GM23338 (cell line): ENCODE results near the gene ATP8B4. TPM values are rescaled to one million over a fixed set of nuclear protein-coding genes. Genes with fewer than 3 reads are reported as not detected.

Source experiments
- ATAC-seq: fragments of 200-7000 bp; cut with Tn5 transposase; 3 replicates; pipeline ENCODE4 v1.9.1; 2020
- DNase-seq: peaks from one replicate; pipeline ENCODE4 v3.0.0-alpha.2; 2015; ENCODE audit warnings: low spot score
- H2AFZ ChIP-seq: fragments of 200-600 bp; sonication (generic); 2 replicates; pipeline ENCODE4 v1.8.0; 2016; ENCODE audit warnings: antibody characterized with exemption, mild to moderate bottlenecking, moderate library complexity
- H3F3A ChIP-seq: fragments of 200-600 bp; sonication (generic); replicated peaks from 2 replicates; pipeline ENCODE4 v1.8.0; 2017; ENCODE audit warnings: antibody characterized with exemption, mixed run types, low read depth
- H3K27ac ChIP-seq: fragments of 200-600 bp; sonication (generic); 2 replicates; pipeline ENCODE4 v1.6.1; 2016; ENCODE audit warnings: low read depth
- H3K27me3 ChIP-seq: fragments of 200-600 bp; sonication (generic); 2 replicates; pipeline ENCODE4 v1.8.0; 2016; ENCODE audit warnings: mild to moderate bottlenecking, mixed run types, moderate library complexity; ENCODE audit not compliant: insufficient read depth
- H3K36me3 ChIP-seq: fragments of 200-600 bp; sonication (generic); 2 replicates; pipeline ENCODE4 v1.8.0; 2016; ENCODE audit warnings: mild to moderate bottlenecking; ENCODE audit not compliant: insufficient read depth
- H3K4me1 ChIP-seq: fragments of 200-600 bp; sonication (generic); 2 replicates; pipeline ENCODE4 v1.8.0; 2016; ENCODE audit warnings: mild to moderate bottlenecking, moderate library complexity; ENCODE audit not compliant: insufficient read depth
- H3K4me2 ChIP-seq: fragments of 200-600 bp; sonication (generic); 2 replicates; pipeline ENCODE4 v1.7.1; 2017; ENCODE audit warnings: mixed run types
- H3K4me3 ChIP-seq: fragments of 200-600 bp; sonication (generic); 2 replicates; pipeline ENCODE4 v1.6.1; 2016; ENCODE audit warnings: mixed run types
- H3K79me2 ChIP-seq: fragments of 200-600 bp; sonication (generic); replicated peaks from 2 replicates; pipeline ENCODE4 v1.8.0; 2017; ENCODE audit warnings: mild to moderate bottlenecking; ENCODE audit not compliant: insufficient read depth
- H3K9me2 ChIP-seq: fragments of 200-600 bp; sonication (generic); 2 replicates; pipeline ENCODE4 v1.8.0; 2017; ENCODE audit not compliant: insufficient read depth
- H4K20me1 ChIP-seq: fragments of 200-600 bp; sonication (generic); replicated peaks from 2 replicates; pipeline ENCODE4 v1.8.0; 2017; ENCODE audit warnings: mild to moderate bottlenecking; ENCODE audit not compliant: insufficient read depth
- H3K27ac Mint-ChIP-seq: 2 replicates; pipeline ENCODE4 v1.8.0; 2020; ENCODE audit warnings: inconsistent platforms, mild to moderate bottlenecking, moderate library complexity, mixed read lengths
- H3K27me3 Mint-ChIP-seq: 3 replicates; pipeline ENCODE4 v1.8.0; 2022; ENCODE audit warnings: low read depth, mild to moderate bottlenecking, moderate library complexity, mixed read lengths, inconsistent platforms; ENCODE audit not compliant: insufficient read depth, poor library complexity
- H3K36me3 Mint-ChIP-seq: 3 replicates; pipeline ENCODE4 v1.8.0; 2021; ENCODE audit warnings: low read depth, mild to moderate bottlenecking, inconsistent platforms, moderate library complexity, mixed read lengths
- H3K4me1 Mint-ChIP-seq: 3 replicates; pipeline ENCODE4 v1.8.0; 2020; ENCODE audit warnings: mild to moderate bottlenecking, inconsistent platforms, mixed read lengths
- H3K4me3 Mint-ChIP-seq: 3 replicates; pipeline ENCODE4 v1.8.0; 2021; ENCODE audit warnings: moderate library complexity, mild to moderate bottlenecking, inconsistent platforms, mixed read lengths
- H3K9me3 Mint-ChIP-seq: 3 replicates; pipeline ENCODE4 v1.8.0; 2020; ENCODE audit warnings: moderate library complexity, mild to moderate bottlenecking, inconsistent platforms, mixed read lengths
- CREB1 ChIP-seq: fragments of 250-450 bp; sonication (Bioruptor Pico); IDR thresholded peaks from 2 replicates; pipeline ENCODE4 v1.5.0; 2020; ENCODE audit warnings: low read depth, mild to moderate bottlenecking, moderate library complexity
- EZH2 ChIP-seq: fragments of 200-600 bp; sonication (generic); IDR thresholded peaks from one replicate; pipeline ENCODE4 v1.8.0; 2017; ENCODE audit warnings: antibody characterized with exemption, mild to moderate bottlenecking, low read depth; ENCODE audit not compliant: unreplicated experiment
- EZH2phosphoT487 ChIP-seq: fragments of 200-600 bp; sonication (generic); IDR thresholded peaks from one replicate; pipeline ENCODE4 v1.8.1; 2018; ENCODE audit warnings: antibody characterized with exemption; ENCODE audit not compliant: unreplicated experiment
- JUNB ChIP-seq: IDR thresholded peaks from one replicate; pipeline ENCODE4 v1.6.1; 2016; ENCODE audit warnings: antibody characterized with exemption; ENCODE audit not compliant: unreplicated experiment
- NANOG ChIP-seq: IDR thresholded peaks from 2 replicates; pipeline ENCODE4 v1.6.1; 2016; ENCODE audit warnings: antibody characterized with exemption, borderline replicate concordance
- POLR2AphosphoS5 ChIP-seq: IDR thresholded peaks from 2 replicates; pipeline ENCODE4 v1.6.1; 2016; ENCODE audit warnings: antibody characterized with exemption, low read depth
- STAT1 ChIP-seq: IDR thresholded peaks from one replicate; pipeline ENCODE4 v1.6.1; 2016; ENCODE audit warnings: antibody characterized with exemption; ENCODE audit not compliant: unreplicated experiment
- ZNF114 ChIP-seq: fragments of 250-450 bp; sonication (Bioruptor Pico); IDR thresholded peaks from 2 replicates; pipeline ENCODE4 v1.5.0; 2020; ENCODE audit warnings: mild to moderate bottlenecking, moderate library complexity
- ZNF331 ChIP-seq: fragments of 250-450 bp; sonication (Bioruptor Pico); IDR thresholded peaks from 2 replicates; pipeline ENCODE4 v1.5.0; 2020; ENCODE audit warnings: low read depth, mild to moderate bottlenecking, moderate library complexity
- polyA plus RNA-seq: library from polyadenylated mRNA; unstranded; fragments of >200 nt; fragmentation: Nextera tagmentation; extraction: Ambion mirVana; gene quantifications from 2 replicates; pipeline ENCODE4 v1.2.1, GENCODE V29; 2016
- total RNA-seq: library from RNA; depleted of rRNA; stranded (reverse); fragments of >200 nt; shearing (Covaris generic); gene quantifications from 2 replicates; pipeline ENCODE4 v1.2.3, GENCODE V29; 2014
- TF ChIP-seq, protein P1 (sequence below): fragments of 250-450 bp; sonication (Bioruptor Pico); IDR thresholded peaks from 2 replicates; pipeline ENCODE4 v1.5.0; 2020; ENCODE audit warnings: mild to moderate bottlenecking, moderate library complexity
- TF ChIP-seq, protein P2 (sequence below), 2 experiments: fragments of 200-600 bp in 1 of 2; sonication (generic) in 1 of 2; conservative IDR thresholded peaks; 2 replicates each; pipeline versions ENCODE4 v1.5.1 to v1.6.1; 2016 to 2017; ENCODE audit warnings: antibody characterized with exemption in 2 of 2, low read depth in 2 of 2, mild to moderate bottlenecking in 2 of 2, moderate library complexity in 1 of 2

ATP8B4 gene
- total and polyA plus RNA-seq, 2 experiments from 2014 or later, result 0.24 TPM; not detected in 1

DNA sequence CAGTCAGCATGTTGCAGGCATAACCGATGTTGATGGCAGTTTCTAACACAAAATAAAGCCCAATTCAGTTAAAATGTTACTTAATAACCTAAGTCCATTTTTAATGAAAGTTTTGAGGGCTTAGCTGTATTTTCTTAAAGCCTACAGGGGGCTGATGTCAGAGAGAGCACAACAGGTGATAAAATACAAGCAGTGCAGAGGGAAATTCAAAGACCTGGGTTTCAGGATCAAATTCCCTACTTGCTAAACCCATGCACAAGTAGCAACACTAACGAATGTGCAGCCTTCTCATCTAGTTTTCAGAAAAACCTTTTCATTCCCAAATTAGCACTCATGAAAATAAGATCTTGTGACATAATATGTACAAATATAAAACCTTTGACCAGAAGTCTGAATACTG is 202.0 kb downstream of the ATP8B4 start (continued):
- TF ChIP-seq, protein P1, sequence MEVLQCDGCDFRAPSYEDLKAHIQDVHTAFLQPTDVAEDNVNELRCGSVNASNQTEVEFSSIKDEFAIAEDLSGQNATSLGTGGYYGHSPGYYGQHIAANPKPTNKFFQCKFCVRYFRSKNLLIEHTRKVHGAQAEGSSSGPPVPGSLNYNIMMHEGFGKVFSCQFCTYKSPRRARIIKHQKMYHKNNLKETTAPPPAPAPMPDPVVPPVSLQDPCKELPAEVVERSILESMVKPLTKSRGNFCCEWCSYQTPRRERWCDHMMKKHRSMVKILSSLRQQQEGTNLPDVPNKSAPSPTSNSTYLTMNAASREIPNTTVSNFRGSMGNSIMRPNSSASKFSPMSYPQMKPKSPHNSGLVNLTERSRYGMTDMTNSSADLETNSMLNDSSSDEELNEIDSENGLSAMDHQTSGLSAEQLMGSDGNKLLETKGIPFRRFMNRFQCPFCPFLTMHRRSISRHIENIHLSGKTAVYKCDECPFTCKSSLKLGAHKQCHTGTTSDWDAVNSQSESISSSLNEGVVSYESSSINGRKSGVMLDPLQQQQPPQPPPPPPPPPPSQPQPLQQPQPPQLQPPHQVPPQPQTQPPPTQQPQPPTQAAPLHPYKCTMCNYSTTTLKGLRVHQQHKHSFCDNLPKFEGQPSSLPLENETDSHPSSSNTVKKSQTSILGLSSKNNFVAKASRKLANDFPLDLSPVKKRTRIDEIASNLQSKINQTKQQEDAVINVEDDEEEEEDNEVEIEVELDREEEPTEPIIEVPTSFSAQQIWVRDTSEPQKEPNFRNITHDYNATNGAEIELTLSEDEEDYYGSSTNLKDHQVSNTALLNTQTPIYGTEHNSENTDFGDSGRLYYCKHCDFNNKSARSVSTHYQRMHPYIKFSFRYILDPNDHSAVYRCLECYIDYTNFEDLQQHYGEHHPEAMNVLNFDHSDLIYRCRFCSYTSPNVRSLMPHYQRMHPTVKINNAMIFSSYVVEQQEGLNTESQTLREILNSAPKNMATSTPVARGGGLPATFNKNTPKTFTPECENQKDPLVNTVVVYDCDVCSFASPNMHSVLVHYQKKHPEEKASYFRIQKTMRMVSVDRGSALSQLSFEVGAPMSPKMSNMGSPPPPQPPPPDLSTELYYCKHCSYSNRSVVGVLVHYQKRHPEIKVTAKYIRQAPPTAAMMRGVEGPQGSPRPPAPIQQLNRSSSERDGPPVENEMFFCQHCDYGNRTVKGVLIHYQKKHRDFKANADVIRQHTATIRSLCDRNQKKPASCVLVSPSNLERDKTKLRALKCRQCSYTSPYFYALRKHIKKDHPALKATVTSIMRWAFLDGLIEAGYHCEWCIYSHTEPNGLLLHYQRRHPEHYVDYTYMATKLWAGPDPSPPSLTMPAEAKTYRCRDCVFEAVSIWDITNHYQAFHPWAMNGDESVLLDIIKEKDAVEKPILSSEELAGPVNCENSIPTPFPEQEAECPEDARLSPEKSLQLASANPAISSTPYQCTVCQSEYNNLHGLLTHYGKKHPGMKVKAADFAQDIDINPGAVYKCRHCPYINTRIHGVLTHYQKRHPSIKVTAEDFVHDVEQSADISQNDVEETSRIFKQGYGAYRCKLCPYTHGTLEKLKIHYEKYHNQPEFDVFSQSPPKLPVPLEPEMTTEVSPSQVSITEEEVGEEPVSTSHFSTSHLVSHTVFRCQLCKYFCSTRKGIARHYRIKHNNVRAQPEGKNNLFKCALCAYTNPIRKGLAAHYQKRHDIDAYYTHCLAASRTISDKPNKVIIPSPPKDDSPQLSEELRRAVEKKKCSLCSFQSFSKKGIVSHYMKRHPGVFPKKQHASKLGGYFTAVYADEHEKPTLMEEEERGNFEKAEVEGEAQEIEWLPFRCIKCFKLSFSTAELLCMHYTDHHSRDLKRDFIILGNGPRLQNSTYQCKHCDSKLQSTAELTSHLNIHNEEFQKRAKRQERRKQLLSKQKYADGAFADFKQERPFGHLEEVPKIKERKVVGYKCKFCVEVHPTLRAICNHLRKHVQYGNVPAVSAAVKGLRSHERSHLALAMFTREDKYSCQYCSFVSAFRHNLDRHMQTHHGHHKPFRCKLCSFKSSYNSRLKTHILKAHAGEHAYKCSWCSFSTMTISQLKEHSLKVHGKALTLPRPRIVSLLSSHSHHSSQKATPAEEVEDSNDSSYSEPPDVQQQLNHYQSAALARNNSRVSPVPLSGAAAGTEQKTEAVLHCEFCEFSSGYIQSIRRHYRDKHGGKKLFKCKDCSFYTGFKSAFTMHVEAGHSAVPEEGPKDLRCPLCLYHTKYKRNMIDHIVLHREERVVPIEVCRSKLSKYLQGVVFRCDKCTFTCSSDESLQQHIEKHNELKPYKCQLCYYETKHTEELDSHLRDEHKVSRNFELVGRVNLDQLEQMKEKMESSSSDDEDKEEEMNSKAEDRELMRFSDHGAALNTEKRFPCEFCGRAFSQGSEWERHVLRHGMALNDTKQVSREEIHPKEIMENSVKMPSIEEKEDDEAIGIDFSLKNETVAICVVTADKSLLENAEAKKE, result no peak
- TF ChIP-seq JUNB (no peak), NANOG (no peak), EZH2phosphoT487 (no peak), CREB1 (CRISPR knock-in tag) (no peak), POLR2AphosphoS5 (no peak), STAT1 (no peak), ZNF331 (CRISPR knock-in tag) (no peak), EZH2 (no peak), ZNF114 (no peak)

DNA sequence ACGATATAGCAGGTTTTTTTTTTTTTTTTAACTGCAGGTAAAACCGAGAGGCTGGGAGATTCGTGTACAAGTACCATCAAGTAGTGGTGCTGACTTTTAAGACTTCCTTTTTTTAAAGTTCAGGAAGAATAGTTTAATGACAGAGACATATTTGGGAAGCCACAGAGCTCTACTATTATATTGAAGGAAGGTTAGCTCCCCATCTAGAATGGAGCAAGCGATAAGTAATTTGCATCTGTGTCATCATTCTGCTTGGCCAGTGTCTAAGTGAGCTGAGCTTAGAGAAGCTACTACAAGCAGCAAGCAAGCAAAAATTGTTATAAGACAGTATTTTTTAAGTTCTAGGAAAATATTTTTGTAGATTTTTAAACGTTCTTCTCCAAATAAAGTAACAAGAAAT is 203.2 kb downstream of the ATP8B4 start:
- H3K4me3 Mint-ChIP-seq, result no peak overlapping the region
- no peaks in the 10 kb centered on the region for H3K4me1 ChIP-seq
- no peak for ATAC-seq
- no peak for TF ChIP-seq ZNF114
- TF ChIP-seq, protein P2, sequence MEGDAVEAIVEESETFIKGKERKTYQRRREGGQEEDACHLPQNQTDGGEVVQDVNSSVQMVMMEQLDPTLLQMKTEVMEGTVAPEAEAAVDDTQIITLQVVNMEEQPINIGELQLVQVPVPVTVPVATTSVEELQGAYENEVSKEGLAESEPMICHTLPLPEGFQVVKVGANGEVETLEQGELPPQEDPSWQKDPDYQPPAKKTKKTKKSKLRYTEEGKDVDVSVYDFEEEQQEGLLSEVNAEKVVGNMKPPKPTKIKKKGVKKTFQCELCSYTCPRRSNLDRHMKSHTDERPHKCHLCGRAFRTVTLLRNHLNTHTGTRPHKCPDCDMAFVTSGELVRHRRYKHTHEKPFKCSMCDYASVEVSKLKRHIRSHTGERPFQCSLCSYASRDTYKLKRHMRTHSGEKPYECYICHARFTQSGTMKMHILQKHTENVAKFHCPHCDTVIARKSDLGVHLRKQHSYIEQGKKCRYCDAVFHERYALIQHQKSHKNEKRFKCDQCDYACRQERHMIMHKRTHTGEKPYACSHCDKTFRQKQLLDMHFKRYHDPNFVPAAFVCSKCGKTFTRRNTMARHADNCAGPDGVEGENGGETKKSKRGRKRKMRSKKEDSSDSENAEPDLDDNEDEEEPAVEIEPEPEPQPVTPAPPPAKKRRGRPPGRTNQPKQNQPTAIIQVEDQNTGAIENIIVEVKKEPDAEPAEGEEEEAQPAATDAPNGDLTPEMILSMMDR (conservative IDR thresholded peaks at IDR 0.05; ENCODE audit: low read depth in 2 of 2), result no peak

More for the DNA sequence above, 203.2 kb downstream of the ATP8B4 start:
- no peaks in the 10 kb centered on the region for H3K27me3 Mint-ChIP-seq
- H3K36me3 ChIP-seq, result no peaks in the 10 kb centered on the region
- H3F3A ChIP-seq, result no peaks in the 10 kb centered on the region
- no peak overlapping the region for H3K27ac Mint-ChIP-seq
- no peak for DNase-seq
- no peak overlapping the region for H2AFZ ChIP-seq
- no peaks in the 10 kb centered on the region for H3K36me3 Mint-ChIP-seq
- no peak overlapping the region for H3K4me3 ChIP-seq
- H3K9me3 Mint-ChIP-seq, result no peaks in the 10 kb centered on the region
- no peaks in the 10 kb centered on the region for H3K79me2 ChIP-seq
- no peaks in the 10 kb centered on the region for H3K4me1 Mint-ChIP-seq
- H3K4me2 ChIP-seq, result no peak overlapping the region
- no peaks in the 10 kb centered on the region for H3K27me3 ChIP-seq
- no peak overlapping the region for H3K27ac ChIP-seq
- H4K20me1 ChIP-seq, result no peaks in the 10 kb centered on the region
- no peaks in the 10 kb centered on the region for H3K9me2 ChIP-seq
